ENCODE measurements around the gene CCNE1. TPM values are rescaled to one million over a fixed set of nuclear protein-coding genes. Genes with fewer than 3 reads are reported as not detected.
"Not testable (repeated sequence)": the region's sequence is repeated elsewhere in the genome, so short reads cannot be mapped to it uniquely, and the experiment has no call there.

CCNE1 gene
- total RNA-seq, 1 donor from 2014 or later, result 55.7 TPM

DNA sequence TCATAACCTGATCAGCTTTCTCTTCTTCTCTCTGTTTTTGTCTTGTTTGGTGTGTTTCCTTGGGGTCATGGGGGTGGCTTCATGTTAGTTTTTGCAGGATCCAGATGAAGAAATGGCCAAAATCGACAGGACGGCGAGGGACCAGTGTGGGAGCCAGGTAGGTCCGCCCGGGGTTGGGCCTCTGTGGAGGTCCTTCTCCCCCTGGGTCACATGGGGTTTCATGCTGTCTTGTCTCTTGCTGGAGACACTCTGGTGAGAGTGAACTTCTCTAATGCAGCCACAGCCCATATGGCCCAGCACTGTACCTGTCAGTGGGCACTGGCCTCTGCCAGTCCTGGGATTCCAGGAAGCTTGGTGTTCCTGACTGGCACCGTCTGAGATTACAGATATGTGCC lies 1.1 kb downstream of the CCNE1 start:
- intact Hi-C loops (cut with micrococcal nuclease), result no loop called here

DNA sequence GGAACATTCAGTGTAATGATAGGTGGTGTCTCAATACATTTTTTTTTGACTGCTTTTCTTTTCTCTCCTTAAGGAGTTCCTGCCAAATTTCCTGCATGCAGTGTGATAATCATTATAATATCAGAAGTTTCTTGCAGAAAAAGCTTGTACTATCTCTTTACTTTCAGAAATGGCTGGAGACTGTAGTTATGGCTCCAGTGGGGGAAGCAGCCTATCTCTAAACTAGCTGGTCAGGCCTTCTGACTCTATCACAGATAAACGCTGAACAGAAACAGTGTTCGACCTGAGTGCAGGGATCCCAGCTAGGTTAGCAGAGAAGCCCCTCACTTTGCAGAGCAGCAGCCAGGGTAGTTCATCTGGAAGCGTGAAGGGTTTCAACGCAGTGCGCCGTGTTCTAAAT lies 1.9 kb downstream of the CCNE1 start:
- intact Hi-C loops (cut with micrococcal nuclease), result no loop called here

DNA sequence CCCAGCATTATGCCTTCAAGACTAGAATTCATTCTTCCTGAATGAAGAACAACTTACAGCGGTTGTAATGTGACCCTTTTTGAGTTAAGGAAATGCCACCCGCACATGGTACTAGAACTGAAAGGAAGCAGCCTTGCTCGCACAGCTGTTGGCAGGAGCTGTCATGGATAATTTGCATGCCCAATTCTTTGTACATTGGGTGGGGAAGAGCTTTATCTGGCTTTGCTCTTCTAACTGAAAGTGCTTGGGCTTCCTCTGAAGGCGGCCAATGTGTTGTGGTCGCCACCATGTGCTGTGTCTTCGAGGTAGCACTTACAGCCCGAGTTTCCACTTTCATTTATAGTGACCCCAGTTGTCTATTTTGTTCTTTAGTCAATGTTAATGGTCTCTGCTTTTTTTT lies 3.4 kb downstream of the CCNE1 start:
- intact Hi-C loops (cut with micrococcal nuclease), result no loop called here

- intact Hi-C loops (cut with micrococcal nuclease), result no loop called here
Observed at GRCh38 chr19:29817316-29817715, 5.5 kb downstream of the CCNE1 start.

DNA sequence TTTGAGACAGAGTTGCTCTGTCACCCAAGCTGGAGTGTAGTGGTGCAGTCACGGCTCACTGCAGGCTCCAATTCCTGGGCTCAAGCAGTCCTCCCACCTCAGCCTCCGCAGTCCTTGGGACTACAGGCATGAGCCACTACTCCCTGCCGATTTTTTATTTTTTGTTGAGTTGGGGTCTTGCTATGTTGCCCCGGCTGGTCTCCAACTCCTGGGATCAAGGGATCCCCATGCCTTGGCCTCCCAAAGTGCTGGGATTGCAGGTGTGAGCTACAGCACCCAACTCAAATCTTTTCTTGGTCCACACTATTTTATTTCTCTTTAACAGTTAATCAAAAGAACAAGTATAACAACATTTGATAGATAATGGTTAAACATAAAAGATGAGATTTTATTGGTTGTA lies 7.5 kb downstream of the CCNE1 start:
- intact Hi-C loops (cut with micrococcal nuclease), result no loop called here

DNA sequence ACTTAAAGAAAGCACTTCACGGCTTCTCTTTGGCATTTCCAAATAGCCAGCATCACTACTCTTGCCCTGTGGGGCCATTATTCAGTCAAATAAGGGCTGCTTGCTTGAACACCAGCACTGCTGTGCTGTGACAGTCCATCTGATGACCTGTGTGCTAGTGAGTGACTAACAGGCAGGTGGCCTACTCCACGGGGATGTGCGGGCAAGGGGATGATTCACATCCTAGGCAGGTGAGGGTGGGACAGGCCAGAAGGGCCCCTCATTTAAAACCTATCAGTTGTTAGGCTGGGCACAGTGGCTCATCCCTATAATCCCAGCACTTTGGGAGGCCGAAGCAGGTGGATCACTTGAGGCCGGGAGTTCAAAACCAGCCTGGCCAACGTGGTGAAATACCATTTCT lies 8.2 kb downstream of the CCNE1 start:
- intact Hi-C loops (cut with micrococcal nuclease), result no loop called here

- intact Hi-C loops (cut with micrococcal nuclease), result no loop called here
Observed at GRCh38 chr19:29823581-29824330, 12.0 kb downstream of the CCNE1 start.

GRCh38 chr19:29825263-29825662 lies 13.5 kb downstream of the CCNE1 start:
- intact Hi-C loops (cut with micrococcal nuclease), result not testable (repeated sequence)

DNA sequence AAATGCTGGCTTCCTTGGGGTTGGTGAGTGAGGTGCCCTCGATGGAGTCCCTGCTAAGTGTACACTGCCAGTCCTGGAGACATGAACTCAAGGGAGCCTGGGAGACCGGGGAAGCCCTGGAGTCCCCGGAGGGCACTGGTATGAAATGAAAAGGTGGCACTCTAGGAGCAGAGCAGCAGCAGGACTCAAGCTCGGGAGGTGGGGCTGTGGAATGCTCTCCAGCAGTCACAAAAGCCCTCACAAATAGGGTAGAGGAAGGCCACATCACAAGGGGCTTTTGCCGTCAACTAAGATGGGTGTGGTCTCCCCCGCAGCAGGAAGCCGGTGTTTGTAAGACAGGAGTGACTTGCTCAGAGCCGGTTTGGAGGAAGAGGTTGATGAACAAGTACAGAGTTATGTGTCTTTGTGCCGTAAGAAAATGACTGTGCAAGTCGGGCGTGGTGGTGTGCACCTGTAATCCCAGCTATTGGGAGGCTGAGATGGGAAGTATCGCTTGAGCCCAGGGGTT lies 19.3 kb downstream of the CCNE1 start:
- intact Hi-C loops (cut with micrococcal nuclease), result loop anchor here (1.0 to 2.0 kb wide), 4 partner anchors 14 to 225 kb away; partner anchors contain the start of genes CCNE1 and POP4

DNA sequence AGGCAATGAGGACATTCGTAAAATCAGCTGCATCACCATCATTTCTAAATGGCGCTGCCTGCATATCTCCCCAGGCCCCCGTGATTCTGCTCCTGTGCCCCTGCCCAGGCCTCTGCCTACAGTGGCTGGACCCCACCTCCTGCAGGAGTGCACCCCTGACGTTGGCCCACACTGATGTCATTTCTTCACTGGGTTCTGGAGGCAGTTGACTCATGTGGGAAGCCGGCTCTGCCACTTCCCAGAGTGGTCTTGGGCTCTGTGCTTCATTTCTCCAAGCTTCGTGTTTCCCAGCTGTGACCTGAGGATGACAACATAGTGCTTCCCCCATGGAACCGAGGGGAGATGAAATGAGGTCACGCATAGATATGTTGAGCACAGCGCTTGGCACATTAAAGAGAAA lies 19.9 kb downstream of the CCNE1 start:
- intact Hi-C loops (cut with micrococcal nuclease), result loop anchor here (1.0 to 2.0 kb wide), 4 partner anchors 13 to 225 kb away; partner anchors contain the start of genes CCNE1 and POP4

DNA sequence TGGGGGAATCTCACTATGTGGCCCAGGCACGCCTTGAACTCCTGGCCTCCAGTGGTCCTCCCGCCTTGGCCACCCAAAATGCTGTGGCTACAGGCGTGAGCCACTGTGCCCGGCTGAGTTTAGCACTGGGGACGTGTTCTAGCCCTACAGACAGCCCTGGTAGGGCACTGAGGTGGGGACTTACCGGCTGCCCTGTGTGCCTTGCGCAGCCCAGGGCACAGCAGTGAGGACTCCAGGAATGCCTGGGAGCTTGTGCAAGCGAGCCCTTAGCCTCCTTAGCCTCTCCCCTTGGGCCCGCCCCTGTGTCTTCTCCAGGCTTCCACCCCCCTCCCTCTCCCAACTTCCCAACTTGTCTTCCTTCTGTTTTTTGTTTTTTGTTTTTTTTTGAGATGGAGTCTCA lies 21.0 kb downstream of the CCNE1 start:
- intact Hi-C loops (cut with micrococcal nuclease), result no loop called here

- intact Hi-C loops (cut with micrococcal nuclease), result no loop called here
Observed at GRCh38 chr19:29833614-29834261, 21.9 kb downstream of the CCNE1 start.

DNA sequence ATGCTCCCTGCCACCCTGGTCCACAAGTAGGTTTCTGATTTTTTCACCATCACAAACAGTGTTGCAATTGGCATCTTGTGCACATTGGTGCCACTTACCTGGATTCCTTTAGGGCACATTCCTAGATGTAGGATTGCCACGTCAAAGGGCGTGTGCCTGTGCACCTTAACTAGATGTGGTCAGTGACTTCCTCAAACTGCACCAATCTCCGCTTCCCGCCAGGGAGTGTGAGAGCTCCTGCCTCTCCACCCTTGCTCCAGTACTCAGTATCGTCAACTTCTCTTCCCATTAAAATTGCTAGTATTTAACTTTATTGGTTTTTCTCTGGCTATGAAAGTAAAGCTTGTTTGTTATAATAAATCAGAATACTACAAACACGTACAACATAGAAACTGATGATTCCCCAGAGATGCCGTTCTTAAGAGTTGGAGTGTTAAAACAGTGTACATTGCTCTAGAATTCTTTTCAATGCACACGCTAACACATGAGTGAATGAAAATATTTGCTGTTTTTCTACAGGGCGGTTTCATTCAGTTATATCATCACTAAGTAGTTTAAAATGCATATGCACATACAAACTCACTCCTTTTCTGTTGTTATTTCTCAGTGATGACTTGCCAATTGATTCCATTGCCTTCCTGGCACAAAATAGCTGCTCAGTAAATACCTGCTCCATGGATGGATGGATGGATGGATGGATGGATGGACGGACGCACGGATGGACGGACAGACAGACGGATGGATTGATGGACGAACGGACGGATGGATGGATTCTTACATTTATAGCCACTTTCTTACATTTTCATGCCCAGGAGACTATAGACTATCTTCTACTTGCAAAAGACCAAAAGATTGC lies 23.4 kb downstream of the CCNE1 start:
- intact Hi-C loops (cut with micrococcal nuclease), result no loop called here

GRCh38 chr19:29836409-29836825 lies 24.6 kb downstream of the CCNE1 start:
- intact Hi-C loops (cut with micrococcal nuclease), result loop anchor here (1.0 to 2.0 kb wide), 6 partner anchors 25 to 250 kb away; partner anchors contain the start of genes C19orf12, CCNE1 and URI1

DNA sequence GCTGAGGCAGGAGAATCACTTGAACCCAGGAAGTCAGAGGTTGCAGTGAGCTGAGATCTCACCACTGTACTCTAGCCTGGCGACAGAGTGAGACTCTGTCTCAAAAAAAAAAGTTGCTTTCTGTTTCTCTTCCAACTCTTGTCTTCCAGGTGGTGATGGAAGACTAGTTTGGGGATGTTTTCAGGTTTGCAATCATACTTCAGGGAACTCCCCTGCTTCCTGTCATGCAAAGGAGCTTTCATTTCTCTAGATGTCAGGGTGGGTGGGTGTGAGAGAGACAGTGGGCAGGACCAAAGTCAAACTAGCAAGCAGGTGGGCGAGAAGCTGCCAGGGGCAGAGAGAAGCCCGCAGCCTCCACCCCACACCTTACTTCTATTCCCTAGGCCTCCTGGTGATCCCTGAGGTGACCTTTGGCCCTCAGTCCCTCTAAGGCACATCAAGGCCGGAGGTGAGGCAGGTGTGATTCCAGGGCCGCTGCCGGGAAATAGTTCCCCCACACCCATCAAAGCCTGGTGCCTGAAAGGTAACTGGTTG lies 25.7 kb downstream of the CCNE1 start:
- intact Hi-C loops (cut with micrococcal nuclease), result loop anchor here (1.0 to 2.0 kb wide), 5 partner anchors 8 to 251 kb away; partner anchors contain the start of genes C19orf12 and URI1

GRCh38 chr19:29837996-29838395 lies 26.2 kb downstream of the CCNE1 start:
- intact Hi-C loops (cut with micrococcal nuclease), result loop anchor here (1.0 to 2.0 kb wide), 5 partner anchors 7 to 251 kb away; partner anchors contain the start of genes C19orf12 and URI1

DNA sequence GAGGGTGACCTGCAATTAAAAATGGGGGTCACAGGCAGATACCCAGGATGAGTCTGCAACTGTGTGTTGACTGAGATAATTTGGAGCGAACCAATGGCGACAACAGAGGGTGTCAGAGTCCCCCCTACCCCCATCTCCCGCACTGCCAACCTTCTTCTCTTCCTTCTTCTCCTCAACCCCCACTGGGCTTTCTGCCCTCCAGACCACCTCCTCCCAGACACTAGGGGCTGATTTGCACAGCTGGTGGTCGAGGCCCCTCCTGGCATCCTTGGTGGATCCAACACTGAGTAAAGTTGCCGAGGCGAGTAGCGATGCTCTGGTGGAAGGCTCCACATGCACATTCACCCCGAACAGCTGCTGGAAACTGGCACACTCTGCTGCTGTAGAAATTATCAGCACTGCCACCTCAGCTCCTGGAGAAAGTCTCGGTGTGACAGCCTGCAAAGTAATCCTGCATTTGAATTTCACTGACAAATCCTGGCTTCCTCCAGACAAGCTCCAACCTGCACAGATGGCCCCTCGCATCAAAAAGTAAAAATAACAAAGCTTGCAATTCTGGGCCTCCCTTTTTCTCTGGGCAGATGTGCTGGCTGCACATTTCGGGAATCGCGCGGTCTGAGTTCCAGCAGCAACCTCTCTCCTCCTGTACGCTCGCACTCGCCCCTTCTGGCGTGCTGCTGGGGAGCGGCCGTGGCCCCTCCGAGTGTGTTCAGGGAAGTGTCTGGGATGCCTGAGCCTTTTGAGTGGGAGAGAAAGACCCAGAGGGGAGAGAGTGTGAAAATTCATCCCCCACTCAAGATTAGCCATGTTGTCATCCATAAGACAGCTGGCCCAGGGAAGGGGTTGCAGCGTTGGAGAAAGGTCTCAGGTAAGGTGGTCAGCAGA lies 28.5 kb downstream of the CCNE1 start:
- intact Hi-C loops (cut with micrococcal nuclease), result no loop called here

GRCh38 chr19:29841209-29841558 lies 29.4 kb downstream of the CCNE1 start:
- intact Hi-C loops (cut with micrococcal nuclease), result no loop called here

DNA sequence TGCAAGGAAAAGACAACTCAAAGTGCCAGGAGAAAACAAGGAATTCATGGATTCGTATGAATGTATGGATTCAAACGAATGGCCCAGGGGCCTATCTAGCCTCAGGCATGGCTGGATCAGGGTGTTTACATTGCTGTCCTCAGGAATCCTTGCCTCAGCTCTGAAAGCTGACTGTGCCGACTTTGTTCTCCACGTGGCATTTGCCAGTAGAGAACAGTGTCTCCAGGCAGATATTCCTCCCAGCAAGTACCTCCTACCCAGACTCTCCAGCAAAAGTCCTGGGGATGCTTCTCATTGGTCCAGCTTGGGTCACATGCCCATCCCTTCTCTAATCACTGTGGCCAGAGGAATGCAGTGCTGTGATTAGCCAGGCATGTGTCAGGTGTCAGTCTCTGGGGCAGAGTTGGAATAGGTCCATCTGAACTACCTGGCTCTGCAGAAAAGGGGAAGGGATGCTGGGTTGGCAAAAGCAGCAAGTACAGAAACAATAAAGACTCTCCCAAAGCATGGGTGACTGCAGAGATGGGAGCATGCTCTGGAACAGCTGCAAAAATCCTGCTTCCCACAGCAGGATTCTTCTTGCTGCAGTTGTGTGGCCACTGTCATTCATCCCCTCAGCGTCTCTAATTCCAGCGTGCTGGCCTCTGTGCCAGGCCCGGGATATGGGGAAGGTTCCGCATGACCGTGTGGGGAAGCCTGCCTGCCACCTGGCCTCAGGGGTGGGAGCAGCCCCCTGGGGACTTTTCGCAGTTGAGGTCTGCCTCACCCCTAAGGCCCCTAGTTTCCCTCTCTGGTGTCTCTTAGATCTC lies 30.0 kb downstream of the CCNE1 start:
- intact Hi-C loops (cut with micrococcal nuclease), result no loop called here

All from T-helper 1 cell treated with Interleukin-12 subunit alpha and Interleukin-12 subunit beta and Interleukin-4 antibody, amounts not matched to agents 30 ng/mL and 1 ng/mL, for 36 hours (primary cell).